ENCODE data around the gene PGBD1. TPM values are rescaled to one million over a fixed set of nuclear protein-coding genes. Genes with fewer than 3 reads are reported as not detected.

The PGBD1 gene
- total and polyA plus RNA-seq, 8 donors = 0.60 to 3.1 (median 0.94) TPM

DNA sequence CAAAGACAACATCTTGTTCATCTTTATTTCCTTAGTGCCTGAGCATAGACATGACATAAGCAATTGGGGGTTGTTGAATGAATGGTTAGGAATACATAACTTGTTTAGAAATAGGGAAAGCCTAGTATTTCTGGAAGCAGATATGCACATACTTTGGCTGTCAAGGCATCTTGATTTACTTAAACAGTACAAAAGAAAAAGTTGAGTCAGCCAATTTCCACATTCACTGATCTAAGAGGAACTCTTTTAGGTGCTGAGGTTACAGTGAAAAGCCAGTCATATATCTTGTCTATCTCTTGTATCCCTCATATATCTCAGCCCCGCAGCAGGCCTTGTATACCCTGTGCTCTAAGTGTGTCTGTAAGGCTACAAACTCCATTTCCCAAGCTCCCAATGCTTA, 40.9 kb upstream of the PGBD1 start:
- intact Hi-C loops (cut with DNase I) = no loop called here
- WGBS, 2 donors = 94% methylated on average over 1 of the region's 1 CpG
- FAIRE-seq (no peak), ATAC-seq (no peak), DNase-seq (no peak)
- no peaks in the 10 kb centered on the region for H3K27me3 ChIP-seq
- no peak overlapping the region for H3K27ac ChIP-seq
- H3K4me3 ChIP-seq = no peak overlapping the region
- H3K4me1 ChIP-seq = no peaks in the 10 kb centered on the region
- H3K36me3 ChIP-seq = peaks cover 0 to 7% (median 4%) of the 10 kb centered on the region in 3 donors
- no peaks in the 10 kb centered on the region for H3K9me3 ChIP-seq
- TF ChIP-seq, protein P1, sequence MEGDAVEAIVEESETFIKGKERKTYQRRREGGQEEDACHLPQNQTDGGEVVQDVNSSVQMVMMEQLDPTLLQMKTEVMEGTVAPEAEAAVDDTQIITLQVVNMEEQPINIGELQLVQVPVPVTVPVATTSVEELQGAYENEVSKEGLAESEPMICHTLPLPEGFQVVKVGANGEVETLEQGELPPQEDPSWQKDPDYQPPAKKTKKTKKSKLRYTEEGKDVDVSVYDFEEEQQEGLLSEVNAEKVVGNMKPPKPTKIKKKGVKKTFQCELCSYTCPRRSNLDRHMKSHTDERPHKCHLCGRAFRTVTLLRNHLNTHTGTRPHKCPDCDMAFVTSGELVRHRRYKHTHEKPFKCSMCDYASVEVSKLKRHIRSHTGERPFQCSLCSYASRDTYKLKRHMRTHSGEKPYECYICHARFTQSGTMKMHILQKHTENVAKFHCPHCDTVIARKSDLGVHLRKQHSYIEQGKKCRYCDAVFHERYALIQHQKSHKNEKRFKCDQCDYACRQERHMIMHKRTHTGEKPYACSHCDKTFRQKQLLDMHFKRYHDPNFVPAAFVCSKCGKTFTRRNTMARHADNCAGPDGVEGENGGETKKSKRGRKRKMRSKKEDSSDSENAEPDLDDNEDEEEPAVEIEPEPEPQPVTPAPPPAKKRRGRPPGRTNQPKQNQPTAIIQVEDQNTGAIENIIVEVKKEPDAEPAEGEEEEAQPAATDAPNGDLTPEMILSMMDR (IDR thresholded peaks at IDR 0.05) = no peak

DNA sequence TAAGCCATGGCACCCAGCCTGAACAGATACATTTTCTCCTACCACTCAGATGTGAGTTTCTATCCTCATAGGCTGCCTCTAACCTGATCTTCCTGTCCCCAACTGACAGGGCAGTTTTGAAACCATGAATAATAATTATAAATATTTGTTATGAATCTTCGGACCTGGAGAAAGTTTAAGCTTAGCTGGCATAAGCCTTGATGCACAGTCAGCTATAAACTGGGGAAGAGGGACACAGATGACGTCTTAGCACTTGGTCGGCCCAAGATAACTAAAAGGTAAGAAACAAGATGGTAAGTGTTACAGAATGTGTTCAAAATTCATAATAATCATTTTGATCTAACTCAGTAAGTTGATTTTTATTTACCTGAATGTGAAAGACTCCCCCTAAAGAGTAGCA, 37.4 kb upstream of the PGBD1 start:
- H3K27ac ChIP-seq = no peak overlapping the region
- H3K4me1 ChIP-seq = no peaks in the 10 kb centered on the region
- TF ChIP-seq, protein P1 (IDR thresholded peaks at IDR 0.05) = no peak
- no peak for FAIRE-seq
- DNase-seq = no peak
- intact Hi-C loops (cut with DNase I) = no loop called here
- H3K4me3 ChIP-seq = no peak overlapping the region
- no peaks in the 10 kb centered on the region for H3K27me3 ChIP-seq
- no peaks in the 10 kb centered on the region for H3K9me3 ChIP-seq
- WGBS, 2 donors = 88 to 98% methylated on average over 3 of the region's 3 CpGs
- ATAC-seq = no peak
- peaks cover 0 to 16% (median 4%) of the 10 kb centered on the region in 3 donors for H3K36me3 ChIP-seq

DNA sequence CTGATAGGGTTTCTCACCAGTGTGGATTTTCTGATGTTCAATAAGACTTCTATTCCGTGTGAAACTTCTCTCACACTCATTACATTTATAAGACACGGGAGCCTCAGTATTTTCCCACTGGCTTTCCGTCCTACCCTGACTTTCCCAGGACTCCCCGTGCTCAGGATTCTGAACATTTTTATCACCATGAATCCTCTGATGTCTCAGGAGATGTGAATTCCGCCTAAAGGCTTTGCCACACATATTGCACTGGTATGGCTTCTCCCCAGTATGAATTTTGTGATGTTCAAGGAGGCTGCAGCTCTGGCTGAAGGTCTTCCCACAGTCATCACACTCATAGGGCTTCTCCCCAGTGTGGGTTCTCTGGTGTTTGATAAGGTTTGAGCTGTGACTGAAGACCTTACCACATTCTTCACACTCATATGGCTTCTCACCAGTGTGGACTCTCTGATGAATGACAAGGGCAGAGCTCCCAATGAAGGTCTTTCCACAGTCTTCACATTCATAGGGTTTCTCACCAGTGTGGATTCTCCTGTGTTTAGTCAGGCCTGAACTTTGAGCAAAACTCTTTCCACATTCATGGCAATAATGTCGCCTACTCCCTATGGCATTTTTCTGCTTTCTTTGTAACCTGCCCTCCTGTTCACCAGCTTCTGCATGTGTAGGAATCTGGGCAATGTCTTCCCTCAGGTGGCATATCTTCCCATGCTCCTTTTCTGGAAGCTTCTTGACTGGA, 36.0 kb upstream of the PGBD1 start:
- no peaks in the 10 kb centered on the region for H3K9me3 ChIP-seq

DNA sequence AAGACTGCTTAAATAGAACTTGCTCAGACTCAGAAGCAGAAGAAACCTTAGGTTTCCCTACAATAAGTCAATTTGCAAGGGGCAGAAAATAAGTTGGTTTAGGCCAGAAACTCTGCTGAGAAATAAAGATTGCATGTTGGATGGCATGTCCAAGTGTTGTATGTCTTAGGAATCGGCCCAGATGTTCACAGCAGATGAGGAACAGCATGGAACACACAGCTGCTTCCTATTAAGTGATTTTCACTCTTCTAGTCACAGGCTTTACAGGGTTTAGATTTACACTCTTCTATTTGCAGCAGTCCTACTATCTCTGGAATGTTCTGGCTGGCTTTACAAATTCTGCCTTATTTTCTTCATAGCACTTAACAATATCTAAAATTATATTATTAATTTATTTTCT, 32.5 kb upstream of the PGBD1 start:
- TF ChIP-seq, protein P1 (IDR thresholded peaks at IDR 0.05) = no peak
- H3K4me3 ChIP-seq = no peak overlapping the region
- peaks cover 0 to 16% (median 4%) of the 10 kb centered on the region in 3 donors for H3K36me3 ChIP-seq
- no peak for ATAC-seq
- no peak for FAIRE-seq
- H3K27ac ChIP-seq = no peak overlapping the region
- no peaks in the 10 kb centered on the region for H3K27me3 ChIP-seq
- H3K4me1 ChIP-seq = peaks cover 0 to 13% (median 9%) of the 10 kb centered on the region in 3 donors
- intact Hi-C loops (cut with DNase I) = no loop called here
- WGBS, 2 donors = 80 to 96% methylated on average over 1 of the region's 1 CpG
- DNase-seq = no peak
- H3K9me3 ChIP-seq = no peaks in the 10 kb centered on the region

More for the DNA sequence above, 36.0 kb upstream of the PGBD1 start:
- intact Hi-C loops (cut with DNase I) = no loop called here
- 87 to 91% methylated on average over 6 of the region's 6 CpGs for WGBS, 2 donors
- H3K27ac ChIP-seq = no peak overlapping the region
- TF ChIP-seq, protein P1 (IDR thresholded peaks at IDR 0.05) = no peak
- no peak for DNase-seq
- no peak overlapping the region for H3K4me3 ChIP-seq
- ATAC-seq = no peak
- no peaks in the 10 kb centered on the region for H3K27me3 ChIP-seq
- FAIRE-seq = no peak
- peaks cover 0 to 16% (median 4%) of the 10 kb centered on the region in 3 donors for H3K36me3 ChIP-seq
- H3K4me1 ChIP-seq = peaks cover 0 to 1% (median under 1%) of the 10 kb centered on the region in 3 donors

DNA sequence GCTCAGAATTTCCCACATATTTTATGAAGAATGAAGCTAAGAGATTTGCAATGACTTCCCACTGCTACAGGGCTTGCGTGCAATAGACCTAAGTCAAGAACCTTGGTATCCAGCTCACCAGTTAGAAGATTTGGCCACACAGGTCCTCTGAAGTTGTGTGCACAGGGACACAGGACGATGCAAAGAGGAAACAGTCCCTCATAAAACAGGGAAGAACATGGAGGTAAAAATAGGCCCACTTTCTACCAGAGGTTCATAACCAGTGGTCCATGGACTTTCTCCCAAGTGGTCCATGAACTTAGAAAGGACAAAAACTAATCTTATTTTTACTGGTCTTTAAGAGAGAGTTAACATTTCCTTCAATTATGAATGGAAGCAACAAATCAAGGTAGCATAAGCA, 30.6 kb upstream of the PGBD1 start:
- no peaks in the 10 kb centered on the region for H3K9me3 ChIP-seq
- no peak for FAIRE-seq
- peak overlapping the region in 2 of 4 donors; percentile 86 to 94 for H3K4me3 ChIP-seq
- TF ChIP-seq, protein P1 (IDR thresholded peaks at IDR 0.05) = no peak
- no peak for ATAC-seq
- intact Hi-C loops (cut with DNase I) = no loop called here
- H3K36me3 ChIP-seq = peaks cover 0 to 6% (median 0%) of the 10 kb centered on the region in 3 donors
- no peak for DNase-seq
- peaks cover 0 to 13% (median 9%) of the 10 kb centered on the region in 3 donors for H3K4me1 ChIP-seq
- WGBS, 2 donors = 76 to 82% methylated on average over 2 of the region's 2 CpGs
- H3K27me3 ChIP-seq = peaks cover 0 to 4% (median 0%) of the 10 kb centered on the region in 4 donors
- no peak overlapping the region for H3K27ac ChIP-seq

Measured in pancreas (tissue), 10 donors.